Heart right ventricle (tissue), 16 donors: Measurements from ENCODE around the gene ADAMTS17. TPM values are rescaled to one million over a fixed set of nuclear protein-coding genes. Genes with fewer than 3 reads are reported as not detected.

ENCODE experiments used
- ATAC-seq, 8 donors: fragments of 200-7000 bp; cut with Tn5 transposase; one replicate each; pipeline ENCODE4 v1.9.1; 2020; ENCODE audit warnings: mild to moderate bottlenecking in 8 of 8, moderate library complexity in 8 of 8, moderate number of reproducible peaks in 1 of 8
- DNase-seq, 2 donors: peaks; one replicate each; pipeline ENCODE4 v3.0.0-alpha.2; 2020
- H3K27ac ChIP-seq, 10 donors: fragments of 200-600 bp; sonication (generic) in 2 of 10; one replicate each; pipeline versions ENCODE4 v1.5.0 to v1.8.0; 2020 to 2022; ENCODE audit warnings: mild to moderate bottlenecking in 3 of 10
- H3K27me3 ChIP-seq, 7 donors: fragments of 200-600 bp; one replicate each; pipeline ENCODE4 v1.8.0; 2021 to 2022; ENCODE audit warnings: mild to moderate bottlenecking in 2 of 7
- H3K36me3 ChIP-seq, 9 donors: fragments of 200-600 bp; sonication (generic) in 1 of 9; one replicate each; pipeline versions ENCODE4 v1.5.0 to v1.8.0; 2020 to 2022; ENCODE audit warnings: mild to moderate bottlenecking in 2 of 9
- H3K4me1 ChIP-seq, 9 donors: fragments of 200-600 bp; sonication (generic) in 1 of 9; one replicate each; pipeline versions ENCODE4 v1.5.0 to v1.8.0; 2020 to 2022; ENCODE audit warnings: mild to moderate bottlenecking in 4 of 9
- H3K4me3 ChIP-seq, 10 donors: fragments of 200-600 bp; sonication (generic) in 2 of 10; one replicate each; pipeline versions ENCODE4 v1.5.0 to v1.8.0; 2020 to 2022; ENCODE audit warnings: mild to moderate bottlenecking in 7 of 10, moderate library complexity in 2 of 10
- H3K9me3 ChIP-seq, 11 donors: fragments of 200-600 bp in 10 of 11; sonication (generic) in 2 of 11; one replicate each; pipeline versions ENCODE4 v1.5.0 to v1.8.0; 2013 to 2022; ENCODE audit warnings: mild to moderate bottlenecking in 2 of 11, control low read depth in 1 of 11, moderate library complexity in 1 of 11
- CTCF ChIP-seq, 9 donors: fragments of 200-600 bp; sonication (generic) in 2 of 9; IDR thresholded peaks; one replicate each; pipeline versions ENCODE4 v1.5.0 to v1.8.0; 2021 to 2022; ENCODE audit warnings: antibody characterized with exemption in 9 of 9, mild to moderate bottlenecking in 5 of 9, moderate library complexity in 1 of 9
- WGBS, 2 donors: extraction: QIAGEN DNeasy Blood & Tissue Kit; methylation state at CpG; one replicate each; pipeline ENCODE4 v1.1.7; 2013; ENCODE audit warnings: inconsistent platforms in 1 of 2; 5-methylcytosine and 5-hydroxymethylcytosine counted together
- intact Hi-C, 10 donors: fragments of 100-400 bp; cut with DNase I; formaldehyde crosslinking; loops; one replicate each; pipeline versions ENCODE4 v1.11.1 to v1.14.2; 2022
- long read RNA-seq, 3 donors: library from polyadenylated mRNA; unstranded; transcript quantifications; one replicate each; pipeline ENCODE4 v2.0.0, GENCODE V29; 2020 to 2021
- polyA plus RNA-seq, 2 donors: library from polyadenylated mRNA; stranded (reverse); fragments of 200-250 nt; gene quantifications; one replicate each; pipeline ENCODE4 v1.2.3, GENCODE V29; 2013
- total RNA-seq, 10 donors: library from RNA; stranded (reverse); fragmentation: NEBNext Ultra II Directional in 3 of 10; extraction: Animal tissue kit (Norgen Biotek cat#: 25700) in 3 of 10; gene quantifications; one replicate each; pipeline versions ENCODE4 v1.2.1 to v1.2.4, GENCODE V29; 2021 to 2023
- donor health status: Arrhythmogenic right ventricular cardiomyopathy.
- donor health status: ischemic (EF 13 %, LVEDD 7.1; RV severe dilation, severe dysfunction).
- donor health status: healthy with polysubstance abuse.
- donor health status: DM: no; HTN: yes; CAD: no.
- donor health status: DM: no; HTN: no; CAD: no.
- donor health status: ischemic (EF 25% LVEDD 6.9; RV normal size, moderate dysfunction).
- donor health status: ischemic (EF 25% LVEDD 5.7; RV mildly dilated, moderate dysfunction).
- donor health status: healthy.
- donor health status: DM: yes; HTN: yes; CAD: no.
- donor health status: Ischemic cardiomyopathy.
- donor health status: ischemic (EF 35%, LVEDD 5.7; RV mildly dilated, moderate dysfunction).
- donor health status: nonischemic (EF 11% LVEDD 7.7; RV severe dilation, severe dysfunction).
- donor health status: DM: yes; HTN: yes; CAD: no.
- donor health status: PGD.
- donor health status: ischemic (EF 29% LVEDD 5.4; RV normal size, mild dysfunction).
- donor health status: nonischemic (EF 23%, LVEDD 6.1; RV moderate dilation, normal function).

The ADAMTS17 gene
- 1 to 10 TPM in 7 of 10 donors, under 1 TPM in 3; 0.47 to 5.0 (median 1.3) TPM for total RNA-seq
- under 1 TPM; 0.49 to 0.95 TPM for polyA plus RNA-seq
- long read RNA-seq, donor 1, partial matches to known transcripts: 1 of 5 reads
- long read RNA-seq, donor 1, other reads (novel, unspliced or antisense): 4 of 5 reads
- long read RNA-seq, donor 2, partial matches to known transcripts: 0 of 5 reads
- long read RNA-seq, donor 2, other reads (novel, unspliced or antisense): 5 of 5 reads
- long read RNA-seq, donor 3, partial matches to known transcripts: 0 of 2 reads
- long read RNA-seq, donor 3, other reads (novel, unspliced or antisense): 2 of 2 reads

- peak; percentile 94 to 96 for DNase-seq
- peaks cover 0 to 45% (median 13%) of the 10 kb centered on the region in 7 donors for H3K27me3 ChIP-seq
- H3K4me1 ChIP-seq: peaks cover 0 to 14% (median 7%) of the 10 kb centered on the region in 9 donors
- peak; percentile 98 to 100 (median 99) for ATAC-seq
- 3% methylated on average over 51 to 59 of the region's 59 CpGs for WGBS, 2 donors
- intact Hi-C loops: loop anchor here in 7 of 10 donors (1.0 to 10.0 kb wide), 8 partner anchors 8 to 420 kb away; partner anchors contain the start of genes ASB7 (in 1 of the 7) and LINS1 (in 1 of the 7)
- no peaks in the 10 kb centered on the region for H3K9me3 ChIP-seq
- peak within 1 kb of the TSS in 7 of 10 donors; percentile 39 to 78 (median 45) for H3K27ac ChIP-seq
- H3K36me3 ChIP-seq: no peaks in the 10 kb centered on the region
- H3K4me3 ChIP-seq: peak within 1 kb of the TSS; percentile 55 to 86 (median 72)
- peak; percentile 83 to 98 (median 95) for TF ChIP-seq CTCF (IDR thresholded peaks at IDR 0.05)
These were observed at the start of gene ADAMTS17 for GRCh38 chr15:100341750-100342560. TSS of gene ADAMTS17 (minus strand) at chr15:100341975. CDS start at chr15:100341899, 76 bp downstream.

- ATAC-seq (no peak), DNase-seq (no peak)
- intact Hi-C loops: no loop called here
- no peak overlapping the region for H3K4me3 ChIP-seq
- peaks cover 0 to 7% (median 0%) of the 10 kb centered on the region in 7 donors for H3K27me3 ChIP-seq
- no peak overlapping the region for H3K27ac ChIP-seq
- TF ChIP-seq CTCF (IDR thresholded peaks at IDR 0.05): no peak
- H3K36me3 ChIP-seq: no peaks in the 10 kb centered on the region
- H3K9me3 ChIP-seq: peaks cover 0 to 56% (median 18%) of the 10 kb centered on the region in 11 donors
- WGBS, 2 donors: 80 to 83% methylated on average over 3 of the region's 3 CpGs
- no peaks in the 10 kb centered on the region for H3K4me1 ChIP-seq
These were observed 43.7 kb upstream of the ADAMTS17 start for GRCh38 chr15:100385300-100386050.

GRCh38 chr15:100384108-100384410, 42.3 kb upstream of the ADAMTS17 start:
- peak in 1 of 9 donors; percentile 0 for TF ChIP-seq CTCF (IDR thresholded peaks at IDR 0.05)
- H3K4me3 ChIP-seq: no peak overlapping the region
- no peaks in the 10 kb centered on the region for H3K36me3 ChIP-seq
- H3K27me3 ChIP-seq: peaks cover 0 to 7% (median 0%) of the 10 kb centered on the region in 7 donors
- peaks cover 0 to 58% (median 18%) of the 10 kb centered on the region in 11 donors for H3K9me3 ChIP-seq
- no peak overlapping the region for H3K27ac ChIP-seq
- H3K4me1 ChIP-seq: no peaks in the 10 kb centered on the region
- peak in 1 of 8 donors; percentile 19 for ATAC-seq
- no peak for DNase-seq
- intact Hi-C loops: no loop called here
- WGBS, 2 donors: 75 to 77% methylated on average over 10 of the region's 10 CpGs
